Measurements from ENCODE around the gene PTCH1. TPM values are rescaled to one million over a fixed set of nuclear protein-coding genes. Genes with fewer than 3 reads are reported as not detected.

PTCH1 gene
- total and polyA plus RNA-seq, 7 donors: 0.81 to 7.5 (median 3.5) TPM

- no peak overlapping the region for H3K27ac ChIP-seq
- H3K27me3 ChIP-seq (ENCODE audit: insufficient read depth in 3 of 3, low read length in 2 of 3): peaks cover 0 to 6% (median 2%) of the 10 kb centered on the region in 3 donors
- ATAC-seq: no peak
- no peaks in the 10 kb centered on the region for H3K4me1 ChIP-seq
- H3K4me3 ChIP-seq: no peak overlapping the region
- no peak for TF ChIP-seq CTCF (IDR thresholded peaks at IDR 0.05)
- no peaks in the 10 kb centered on the region for H3K36me3 ChIP-seq (ENCODE audit: insufficient read depth in 1 of 2, low read depth in 1 of 2)
- no peak for DNase-seq
- no peaks in the 10 kb centered on the region for H3K9me3 ChIP-seq
- 72 to 87% (median 76%) methylated on average over 6 of the region's 6 CpGs for WGBS, 3 donors
- intact Hi-C loops (cut with DNase I): no loop called here
Observed at GRCh38 chr9:95435074-95435728, 81.6 kb downstream of the PTCH1 start.

DNA sequence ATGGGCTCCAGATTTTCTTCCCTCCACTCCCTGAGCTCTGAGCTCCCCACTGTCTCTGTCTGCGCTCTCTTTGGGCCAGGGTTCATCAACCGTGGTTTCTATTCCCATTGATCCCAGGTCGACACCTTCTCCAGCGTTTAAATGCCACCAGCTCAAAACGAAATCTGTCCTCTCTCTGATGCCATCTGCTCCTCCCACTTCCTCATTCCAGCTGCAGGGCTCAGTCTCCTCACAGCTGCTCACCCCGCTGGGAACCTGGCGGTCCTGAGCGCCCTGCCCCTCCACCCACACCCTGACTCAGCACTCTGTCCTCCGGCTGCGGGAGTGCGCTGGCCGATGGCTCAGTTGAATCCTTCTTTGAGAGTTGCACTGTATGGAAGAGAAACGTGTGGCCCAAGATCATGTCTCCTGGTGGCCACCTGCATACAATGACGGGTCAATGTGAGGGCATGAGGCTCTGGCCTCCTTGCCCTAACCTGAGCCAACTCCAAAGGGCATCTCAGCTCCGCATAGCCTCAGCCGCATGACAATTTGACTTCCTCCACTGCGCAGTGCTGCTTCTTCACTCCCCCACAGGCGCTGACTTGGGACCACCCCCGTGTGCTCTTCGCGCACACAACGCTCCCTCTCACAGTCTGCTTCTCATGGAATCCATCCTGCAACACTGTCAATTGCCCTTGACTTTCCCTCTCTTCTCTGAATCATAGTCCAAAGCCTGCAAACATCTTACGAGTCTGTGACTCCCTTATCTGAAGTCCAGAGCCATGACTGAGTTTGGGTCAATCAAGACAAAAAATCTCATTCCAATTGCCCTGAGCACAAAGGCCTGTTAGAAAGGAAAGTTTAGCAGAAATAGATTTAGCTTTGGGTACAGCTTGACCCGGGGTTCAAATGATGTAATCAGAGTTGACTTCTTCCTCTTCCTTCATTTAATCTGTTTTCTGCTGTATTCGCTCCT lies 82.4 kb downstream of the PTCH1 start:
- 74 to 82% (median 74%) methylated on average over 25 of the region's 25 CpGs for WGBS, 3 donors
- DNase-seq: no peak
- intact Hi-C loops (cut with DNase I): no loop called here

GRCh38 chr9:95433096-95433819 lies 83.5 kb downstream of the PTCH1 start:
- no peak for TF ChIP-seq CTCF (IDR thresholded peaks at IDR 0.05)
- Histone ChIP-seq H3K27me3 (ENCODE audit: insufficient read depth in 3 of 3, low read length in 2 of 3) (peaks cover 0 to 6% (median 2%) of the 10 kb centered on the region in 3 donors), H3K27ac (no peak overlapping the region), H3K36me3 (ENCODE audit: insufficient read depth in 1 of 2, low read depth in 1 of 2) (no peaks in the 10 kb centered on the region), H3K9me3 (no peaks in the 10 kb centered on the region), H3K4me3 (no peak overlapping the region), H3K4me1 (no peaks in the 10 kb centered on the region)
- intact Hi-C loops (cut with DNase I): no loop called here
- 42 to 44% (median 44%) methylated on average over 8 of the region's 8 CpGs for WGBS, 3 donors
- DNase-seq (no peak), ATAC-seq (no peak)

More for the DNA sequence above, 82.4 kb downstream of the PTCH1 start:
- no peak overlapping the region for H3K4me3 ChIP-seq
- H3K27me3 ChIP-seq (ENCODE audit: insufficient read depth in 3 of 3, low read length in 2 of 3): peaks cover 0 to 6% (median 2%) of the 10 kb centered on the region in 3 donors
- no peaks in the 10 kb centered on the region for H3K36me3 ChIP-seq (ENCODE audit: insufficient read depth in 1 of 2, low read depth in 1 of 2)
- H3K27ac ChIP-seq: no peak overlapping the region
- TF ChIP-seq CTCF (IDR thresholded peaks at IDR 0.05): no peak
- H3K4me1 ChIP-seq: no peaks in the 10 kb centered on the region
- no peaks in the 10 kb centered on the region for H3K9me3 ChIP-seq
- no peak for ATAC-seq

- TF ChIP-seq CTCF (IDR thresholded peaks at IDR 0.05): no peak
- no peak for ATAC-seq
- WGBS, 3 donors: 85 to 100% (median 97%) methylated on average over 1 of the region's 1 CpG
- intact Hi-C loops (cut with DNase I): no loop called here
- no peak for DNase-seq
- Histone ChIP-seq H3K4me1 (no peaks in the 10 kb centered on the region), H3K27me3 (ENCODE audit: insufficient read depth in 3 of 3, low read length in 2 of 3) (peaks cover 0 to 6% (median 2%) of the 10 kb centered on the region in 3 donors), H3K27ac (no peak overlapping the region), H3K4me3 (no peak overlapping the region), H3K36me3 (ENCODE audit: insufficient read depth in 1 of 2, low read depth in 1 of 2) (no peaks in the 10 kb centered on the region), H3K9me3 (no peaks in the 10 kb centered on the region)
Observed at GRCh38 chr9:95431286-95431685, 85.5 kb downstream of the PTCH1 start.
